LHCN-M2 (cell line): ENCODE results near the gene PAX5. TPM values are rescaled to one million over a fixed set of nuclear protein-coding genes. Genes with fewer than 3 reads are reported as not detected.

Source experiments
- DNase-seq: peaks from one replicate; pipeline ENCODE4 v3.0.0-alpha.2; 2012; ENCODE audit warnings: low read depth
- total RNA-seq: library from RNA; depleted of rRNA; stranded (reverse); fragments of >200 nt; gene quantifications from 2 replicates; pipeline ENCODE4 v1.2.3, GENCODE V29; 2014

Gene PAX5
- total RNA-seq, 1 experiment from 2014 or later: not detected

DNA sequence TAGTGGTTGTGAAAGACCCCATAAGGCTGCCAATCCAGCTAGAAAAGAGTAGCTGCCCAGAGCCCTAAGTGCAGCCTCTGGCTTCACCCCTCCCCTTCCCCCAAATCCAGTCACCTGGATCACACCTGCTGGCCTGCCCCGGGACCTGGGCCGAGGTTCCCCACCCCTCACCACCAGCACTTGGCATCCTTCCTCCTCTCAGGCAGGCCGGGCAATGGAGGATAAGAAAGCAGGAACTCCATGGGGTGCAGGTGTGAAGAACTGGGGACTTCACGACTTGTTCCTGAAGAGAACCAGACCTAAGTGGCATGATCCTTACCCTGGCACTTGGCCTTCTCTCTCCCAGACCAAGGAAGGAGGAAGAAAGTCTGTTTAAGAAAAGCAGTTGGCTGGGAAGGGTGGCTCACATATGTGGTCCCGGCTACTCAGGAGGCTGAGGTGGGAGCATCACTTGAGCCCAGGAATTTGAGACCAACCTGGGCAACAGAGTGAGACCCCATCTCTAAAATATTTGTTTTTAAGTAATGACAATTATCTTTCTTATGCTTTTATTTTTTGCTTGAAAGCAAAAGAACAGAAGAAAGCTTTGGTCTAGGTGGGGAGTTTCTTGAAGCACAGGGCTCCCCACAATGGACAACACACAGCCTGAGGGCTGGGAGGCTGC lies 131.1 kb downstream of the PAX5 start:
- no peak for DNase-seq

DNA sequence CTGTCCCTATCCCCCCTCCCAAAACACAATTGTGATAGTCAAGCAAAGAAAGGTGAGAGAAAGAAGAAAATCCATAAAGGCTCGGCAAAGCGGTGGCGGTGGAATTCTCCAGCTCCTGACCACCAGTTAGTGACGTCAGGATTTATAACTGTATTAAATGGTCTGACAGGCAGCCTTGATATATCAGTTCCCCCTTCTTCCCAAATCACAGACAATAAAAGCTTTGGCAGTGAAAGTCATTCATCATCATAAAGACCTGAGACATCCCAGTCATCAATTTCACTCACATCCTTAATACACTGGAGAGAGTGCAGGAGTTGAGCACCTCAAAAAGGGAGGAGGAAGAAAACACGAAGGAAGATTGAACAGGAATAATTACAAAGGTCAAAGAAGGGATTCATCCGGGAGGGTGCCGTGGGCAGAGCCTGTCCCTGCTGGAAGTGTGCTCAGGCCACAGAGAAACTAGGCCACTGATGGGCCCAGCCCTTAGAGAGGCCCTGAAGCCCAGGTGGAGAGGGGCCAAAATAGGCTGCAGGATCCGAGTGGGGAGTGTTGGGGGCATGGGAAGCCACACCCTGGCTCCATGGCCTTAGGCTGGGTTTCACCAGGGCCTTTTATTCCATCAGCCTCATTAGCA lies 131.9 kb downstream of the PAX5 start:
- no peak for DNase-seq

DNA sequence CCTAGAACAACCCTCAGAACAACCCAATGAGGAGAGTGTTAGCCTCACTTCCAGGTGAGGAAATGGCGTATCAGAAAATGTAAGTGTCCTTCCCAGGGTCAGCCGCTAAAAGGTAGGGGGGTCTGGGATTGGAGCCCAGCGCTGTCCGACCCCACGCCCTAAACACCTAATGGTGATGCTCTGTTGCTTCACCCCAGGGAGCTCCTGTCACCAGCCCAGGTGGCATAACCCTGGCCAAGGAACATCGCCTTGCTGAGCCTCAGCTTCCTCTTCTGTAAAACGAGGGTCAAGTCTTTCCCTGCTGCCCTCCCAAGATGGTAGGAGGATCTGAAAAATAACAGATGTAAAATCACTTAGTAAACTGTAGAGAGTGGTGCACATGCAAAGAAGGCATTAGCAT lies 132.5 kb downstream of the PAX5 start:
- no peak for DNase-seq

DNA sequence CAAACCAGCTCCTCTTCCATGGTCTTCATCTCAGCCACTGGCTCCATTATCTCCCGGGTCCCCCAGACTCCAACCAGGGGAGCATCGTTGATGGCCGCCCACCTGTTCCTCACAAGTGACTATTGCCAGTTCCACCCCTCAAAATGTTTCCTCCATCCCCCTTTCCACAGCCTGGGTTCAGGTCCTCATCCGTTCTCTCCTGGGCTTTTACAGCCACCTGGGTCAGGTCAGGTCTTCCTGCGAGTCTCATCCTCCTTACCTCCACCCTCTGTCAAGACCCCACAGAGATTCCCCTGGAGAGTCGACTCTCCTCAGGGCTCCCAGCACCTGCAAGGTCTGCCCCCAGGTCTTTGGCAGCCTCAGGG lies 133.2 kb downstream of the PAX5 start:
- DNase-seq: no peak

DNA sequence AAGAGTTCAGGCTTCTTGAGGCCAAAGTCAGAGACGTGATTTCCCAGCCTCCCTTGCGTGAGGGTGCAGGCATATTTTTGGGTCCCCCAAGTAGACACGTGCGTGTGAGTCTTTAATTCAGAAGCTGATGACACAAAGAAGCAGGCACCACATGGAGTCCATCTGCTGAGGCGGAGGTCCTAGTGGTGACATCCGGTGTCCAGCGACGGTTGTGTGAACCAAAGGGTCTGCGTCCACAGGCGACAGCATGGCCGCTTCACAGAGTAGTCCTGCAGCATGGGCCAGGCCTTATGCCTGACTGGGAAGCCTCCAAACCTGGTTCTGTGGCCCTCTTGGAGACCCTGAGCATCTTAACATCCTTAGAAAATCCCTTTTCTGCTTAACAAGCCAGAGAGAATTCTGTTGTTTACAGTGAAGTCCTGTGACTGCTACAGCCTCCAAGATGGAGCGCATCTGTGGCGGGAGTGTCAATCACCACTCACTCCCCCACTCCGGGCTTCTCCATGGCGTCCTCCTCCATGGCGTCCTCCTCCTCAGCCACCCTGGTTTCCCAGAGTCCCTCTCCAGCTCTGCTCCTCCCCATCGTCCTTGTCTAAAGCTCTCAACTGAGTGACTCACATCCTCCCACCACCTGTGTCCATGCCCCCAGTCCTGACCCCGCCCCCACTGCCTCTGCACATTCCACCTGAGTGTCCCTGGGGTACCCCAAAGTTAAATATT lies 133.8 kb downstream of the PAX5 start:
- DNase-seq: no peak

DNA sequence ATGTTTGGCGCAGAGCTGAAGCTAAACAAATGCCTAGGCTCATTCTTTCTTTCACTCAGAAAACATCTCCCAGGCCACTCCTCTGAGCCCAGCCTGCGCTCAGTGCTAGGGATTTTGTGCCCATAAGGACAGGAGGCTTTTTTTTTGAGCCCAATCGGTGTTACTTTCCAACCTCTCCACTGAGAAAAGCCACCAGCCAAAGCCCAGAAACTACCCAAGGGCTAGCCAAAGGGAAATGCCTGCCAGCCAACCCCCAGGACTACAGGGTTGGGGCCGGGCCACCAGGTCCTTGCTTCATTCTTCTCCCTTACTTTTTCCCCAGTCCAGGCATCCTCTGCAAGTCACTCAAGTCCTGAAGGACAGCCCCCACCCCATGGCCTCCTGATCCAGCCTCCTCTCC lies 134.7 kb downstream of the PAX5 start:
- DNase-seq: no peak

DNA sequence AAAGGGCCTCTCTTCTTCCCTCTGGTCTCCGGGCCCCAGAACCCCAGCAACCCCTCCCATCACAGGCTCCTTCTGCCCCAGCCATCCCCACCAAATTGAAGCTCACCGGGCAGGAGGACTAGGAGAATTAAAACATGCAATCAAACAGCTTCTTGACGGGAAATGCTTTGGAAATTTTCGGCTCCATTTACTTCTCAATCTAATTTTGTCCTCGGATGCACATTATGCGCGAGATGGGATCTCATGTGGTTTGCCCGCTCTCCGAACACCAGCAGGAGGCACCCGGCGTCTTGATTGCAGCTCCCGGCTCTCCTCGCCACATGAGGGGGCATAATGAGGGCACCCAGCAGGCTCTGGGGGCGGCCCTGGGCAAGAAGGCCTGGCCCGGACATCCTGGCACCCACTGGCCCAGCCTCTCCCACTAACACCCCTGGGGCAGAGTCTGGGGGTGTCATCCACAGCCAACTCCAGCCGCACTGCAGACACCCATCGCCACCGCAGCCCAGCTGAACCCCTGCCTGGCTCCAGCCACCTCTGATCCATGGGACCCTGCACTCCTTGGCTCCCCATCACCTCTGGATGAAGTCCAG lies 135.5 kb downstream of the PAX5 start:
- DNase-seq: no peak

DNA sequence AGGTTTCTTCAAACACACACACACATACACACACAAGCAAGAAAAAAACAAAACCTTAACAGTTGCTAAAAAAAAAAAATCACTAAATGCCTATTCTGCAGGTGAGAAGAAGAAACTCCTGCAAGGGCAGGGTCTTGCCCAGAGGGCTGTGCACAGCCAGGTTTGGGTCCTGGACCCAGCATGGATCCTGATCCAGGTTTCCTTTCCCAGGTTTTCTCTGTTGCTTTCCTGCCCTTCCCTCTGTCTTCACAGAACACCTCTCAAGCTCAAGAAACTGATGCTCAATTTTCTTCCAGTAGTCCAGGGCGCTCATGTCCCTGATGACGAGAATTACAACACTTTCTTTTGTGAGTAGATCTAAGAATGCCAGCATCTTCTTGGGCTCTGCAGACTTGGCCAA lies 136.6 kb downstream of the PAX5 start:
- DNase-seq: no peak

DNA sequence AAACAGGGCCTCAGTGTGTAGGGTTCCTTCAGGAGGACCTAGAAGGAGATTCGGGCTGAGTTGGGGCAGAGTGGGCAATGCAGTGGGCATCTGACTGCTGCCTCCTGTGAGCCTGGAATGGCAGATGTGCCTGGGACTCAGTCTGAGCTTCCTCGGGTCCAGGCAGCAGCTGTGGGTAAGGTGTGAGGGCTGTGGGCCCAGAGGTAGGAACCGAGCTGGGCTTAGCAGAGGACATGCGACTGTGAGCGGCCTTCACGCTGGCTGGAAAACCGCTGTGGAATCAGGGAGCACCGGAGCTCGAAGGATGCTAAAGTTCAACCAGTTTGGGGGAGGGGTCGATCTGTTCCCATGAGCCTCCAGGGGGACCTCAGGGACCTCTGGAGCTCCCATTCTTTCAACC lies 137.0 kb downstream of the PAX5 start:
- DNase-seq: no peak

DNA sequence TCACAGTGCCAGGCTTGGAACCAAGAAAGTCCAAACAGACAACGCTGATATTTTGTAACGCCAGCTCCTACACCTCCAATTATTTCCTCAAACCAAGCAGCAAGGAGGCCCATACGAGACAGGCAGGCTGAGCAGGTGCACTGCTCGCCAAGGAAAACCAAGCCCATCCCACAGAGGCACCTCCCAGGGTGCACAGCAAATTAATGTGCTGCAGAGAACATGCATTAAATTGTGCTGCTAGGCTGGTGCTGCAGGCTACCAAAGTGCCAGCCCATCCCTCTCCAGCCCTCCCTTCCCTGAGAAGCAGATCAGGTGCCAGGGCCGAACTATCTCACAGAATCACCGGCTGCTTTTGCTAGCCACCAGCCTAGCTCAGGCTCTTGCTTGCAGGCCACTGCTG lies 137.8 kb downstream of the PAX5 start:
- DNase-seq: no peak

DNA sequence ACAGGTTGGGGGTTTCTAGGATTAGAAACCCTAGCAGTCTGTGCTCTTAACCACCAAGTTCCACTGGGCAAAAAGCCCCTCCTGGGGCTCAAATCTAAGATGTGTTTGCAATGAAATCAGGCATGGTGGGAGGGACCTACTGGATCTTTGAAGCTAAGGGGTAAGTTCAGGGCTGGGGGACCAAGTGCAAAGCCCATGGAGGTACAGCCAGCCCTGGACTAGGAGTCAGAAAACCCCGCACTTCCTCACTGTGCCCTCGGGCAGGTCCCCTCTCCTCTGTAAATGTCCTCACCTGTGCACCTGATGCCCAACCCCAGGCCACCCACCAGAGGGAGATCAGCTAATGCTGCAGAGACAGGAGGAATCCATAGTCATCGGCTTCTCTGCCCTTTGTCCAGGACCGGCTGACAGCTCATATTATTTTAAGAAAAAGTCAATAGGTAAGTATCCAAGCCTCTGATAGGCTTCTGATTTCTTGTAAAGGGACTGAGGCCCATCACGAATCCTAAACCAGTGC lies 138.3 kb downstream of the PAX5 start:
- no peak for DNase-seq

DNA sequence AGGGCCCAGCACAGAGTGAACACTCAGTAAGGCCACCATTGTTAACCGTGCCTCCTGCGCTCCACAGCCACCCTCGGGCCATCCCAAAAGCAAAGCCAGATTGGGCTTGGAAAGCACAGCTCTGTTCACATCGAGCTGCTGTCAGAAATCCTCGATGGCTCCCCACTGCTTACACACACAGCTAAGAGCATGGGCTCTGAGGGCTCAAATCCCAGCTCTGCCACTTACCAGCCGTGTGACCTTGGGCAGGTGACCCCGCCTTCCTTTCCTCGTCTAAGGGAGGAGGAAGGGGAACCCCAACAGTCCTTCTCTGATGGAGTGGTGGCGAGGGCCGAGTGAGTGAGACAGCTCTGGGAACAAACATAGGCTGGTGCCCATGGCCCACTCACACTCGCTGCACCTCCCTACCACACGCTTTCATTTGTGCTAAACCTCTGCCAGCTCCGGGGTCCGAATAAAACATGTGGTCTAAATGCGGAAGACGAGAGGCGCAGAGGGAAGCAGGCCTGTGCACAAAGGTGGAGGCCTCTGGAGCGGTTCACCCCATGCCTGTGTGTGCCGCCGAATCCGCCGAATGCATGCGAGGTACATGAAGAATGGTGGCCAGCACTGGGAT lies 139.3 kb downstream of the PAX5 start:
- DNase-seq: no peak

DNA sequence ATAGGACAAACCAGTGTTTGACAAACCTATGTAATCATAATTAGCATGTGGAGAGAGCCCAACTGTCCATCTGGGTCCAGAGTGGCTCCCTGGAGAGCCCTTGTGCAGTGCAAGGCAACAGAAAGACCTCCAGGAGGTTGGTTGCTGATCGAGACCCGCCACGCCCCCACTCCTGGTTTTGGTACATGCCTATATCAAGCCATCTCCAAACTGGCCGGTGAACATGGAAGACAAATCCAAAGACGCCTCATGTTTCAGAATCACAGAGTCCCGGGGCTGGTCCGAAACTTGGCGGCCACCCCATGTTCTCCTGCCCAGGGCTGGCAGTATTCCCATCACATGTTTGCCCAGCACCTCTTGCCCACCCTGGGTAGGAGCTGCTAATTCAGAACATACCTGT lies 140.2 kb downstream of the PAX5 start:
- no peak for DNase-seq

DNA sequence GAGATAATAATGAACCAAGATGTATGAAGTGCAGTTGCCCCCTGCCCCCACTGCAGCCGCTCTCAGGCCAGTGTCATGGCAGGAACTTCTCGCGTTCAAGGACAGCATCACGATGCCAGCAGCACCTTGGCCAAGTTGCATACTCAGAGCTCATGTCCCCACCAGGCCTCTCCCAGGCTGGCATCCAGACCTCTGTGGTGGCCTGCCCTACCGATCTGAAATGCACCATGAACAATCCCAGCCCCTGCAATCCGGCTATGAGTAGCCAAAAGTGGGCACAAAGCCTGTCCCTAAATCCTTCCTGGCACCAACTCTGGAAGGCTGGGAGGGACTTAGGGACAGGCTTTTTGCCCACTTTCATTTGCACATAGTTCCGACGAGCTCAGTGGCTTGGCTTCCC lies 140.9 kb downstream of the PAX5 start:
- DNase-seq: no peak

DNA sequence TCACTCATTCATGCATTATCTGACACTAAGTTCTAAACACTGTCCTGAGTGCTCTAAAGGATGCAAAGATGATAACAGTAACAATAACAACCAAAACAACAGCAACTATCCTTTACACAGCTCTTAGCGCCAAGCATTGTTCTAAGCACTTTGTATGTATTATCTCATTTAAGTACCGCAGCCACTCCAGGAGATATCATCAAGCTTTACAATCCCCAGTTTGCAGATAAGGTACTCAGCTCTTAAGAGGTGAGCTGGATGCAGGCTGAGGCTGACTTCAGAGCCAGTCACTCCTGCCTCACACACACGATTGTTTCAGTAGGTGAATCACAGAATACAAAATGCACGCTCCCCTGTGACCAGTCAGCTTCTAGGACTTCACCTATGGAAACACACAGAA lies 141.8 kb downstream of the PAX5 start:
- DNase-seq: no peak

DNA sequence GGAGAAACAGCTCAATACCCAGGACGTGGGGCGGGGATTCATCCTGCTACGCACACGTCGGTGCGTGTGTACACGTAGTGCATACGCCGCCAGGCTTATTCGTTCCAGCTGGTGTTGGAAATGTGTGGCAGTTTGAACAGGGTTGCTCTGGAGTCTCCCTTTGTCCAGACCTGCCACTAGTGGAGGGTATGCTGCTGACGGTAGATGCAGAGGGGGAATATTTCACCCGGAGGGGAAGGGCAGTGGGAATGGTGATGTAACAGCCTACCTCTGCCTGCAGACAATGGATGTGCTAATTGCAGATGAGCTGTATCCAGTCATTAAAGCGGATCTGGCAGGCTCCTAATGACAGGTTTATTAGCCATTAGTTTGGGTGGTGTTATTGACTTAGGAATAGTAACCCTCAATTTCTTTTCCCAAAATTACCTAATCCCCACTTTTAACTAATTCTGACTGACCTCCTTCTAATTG lies 142.7 kb downstream of the PAX5 start:
- no peak for DNase-seq

DNA sequence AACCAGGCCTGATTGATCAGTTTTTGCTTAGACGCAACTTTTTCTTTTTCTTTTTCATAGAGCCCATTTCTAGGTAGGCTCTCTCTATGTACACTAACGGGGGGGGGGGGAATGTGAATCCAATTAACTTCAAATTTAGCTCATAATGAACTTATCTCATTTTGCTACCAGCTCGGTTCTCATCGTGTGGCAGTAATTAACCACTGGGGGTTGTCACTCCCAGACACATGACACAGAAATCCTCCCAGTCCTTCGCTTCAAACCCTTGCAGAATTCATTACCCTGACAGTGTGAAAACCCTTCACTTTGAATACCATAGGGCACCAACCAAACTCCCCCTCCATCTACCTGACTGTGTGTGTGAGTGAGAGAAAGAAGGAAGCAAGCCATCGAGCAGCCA lies 144.2 kb downstream of the PAX5 start:
- no peak for DNase-seq

DNA sequence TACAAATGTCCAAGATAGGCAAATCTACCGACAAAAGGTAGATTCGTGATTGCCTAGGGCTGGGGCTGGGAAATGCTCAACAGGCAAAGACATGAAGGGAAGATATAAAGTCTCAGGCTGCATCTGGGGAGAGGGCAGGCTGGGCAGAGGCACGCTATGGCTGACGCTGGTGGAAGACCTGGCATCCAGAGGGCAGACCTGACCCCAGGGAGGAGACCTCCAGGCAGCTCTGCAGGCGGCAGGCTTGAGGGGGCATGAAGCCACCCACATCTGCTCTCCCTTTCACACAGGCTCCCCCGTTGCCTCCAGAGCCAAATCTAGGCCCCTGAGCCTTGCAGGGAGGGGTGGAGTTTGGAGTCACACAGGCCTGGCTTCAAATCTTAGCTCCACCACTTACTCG lies 145.5 kb downstream of the PAX5 start:
- no peak for DNase-seq

DNA sequence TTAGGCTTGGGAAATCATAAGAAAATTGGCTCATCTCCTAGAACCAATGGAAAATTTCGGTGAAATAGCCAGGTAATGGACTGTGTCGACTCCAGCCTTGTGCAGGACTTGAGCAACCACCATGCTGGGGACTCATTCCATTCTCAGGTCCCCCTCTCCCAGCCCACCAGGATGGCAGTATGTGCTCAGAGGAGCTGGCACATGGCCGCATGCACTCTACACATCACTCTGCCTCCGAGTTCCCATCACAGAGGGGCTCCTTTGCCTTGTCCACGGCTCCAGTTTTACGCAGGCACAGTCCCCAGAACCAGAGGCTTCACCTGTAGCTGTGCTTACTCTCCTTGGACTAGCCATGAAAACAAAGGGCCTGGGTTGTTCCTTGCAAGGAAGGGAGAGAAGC lies 149.3 kb downstream of the PAX5 start:
- DNase-seq: no peak

DNA sequence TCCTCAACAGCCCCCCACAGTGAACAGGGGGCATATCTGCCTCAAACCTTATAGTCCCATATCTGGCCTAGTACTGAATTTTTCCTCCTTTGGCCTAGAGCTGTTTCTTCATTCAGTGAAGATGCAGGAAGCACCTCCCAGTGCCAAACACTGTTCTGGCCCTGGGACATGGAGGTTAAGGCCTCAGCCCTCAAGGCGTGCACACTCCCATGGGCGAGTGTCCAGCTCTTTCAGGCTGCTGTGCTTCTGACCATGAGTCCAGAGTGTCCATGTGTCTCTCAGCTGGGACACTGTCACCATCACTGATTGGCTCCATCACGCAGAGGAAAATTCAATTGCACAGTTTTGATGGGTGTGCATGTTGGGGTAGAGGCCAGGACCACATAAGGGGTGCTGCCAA lies 151.5 kb downstream of the PAX5 start:
- no peak for DNase-seq

DNA sequence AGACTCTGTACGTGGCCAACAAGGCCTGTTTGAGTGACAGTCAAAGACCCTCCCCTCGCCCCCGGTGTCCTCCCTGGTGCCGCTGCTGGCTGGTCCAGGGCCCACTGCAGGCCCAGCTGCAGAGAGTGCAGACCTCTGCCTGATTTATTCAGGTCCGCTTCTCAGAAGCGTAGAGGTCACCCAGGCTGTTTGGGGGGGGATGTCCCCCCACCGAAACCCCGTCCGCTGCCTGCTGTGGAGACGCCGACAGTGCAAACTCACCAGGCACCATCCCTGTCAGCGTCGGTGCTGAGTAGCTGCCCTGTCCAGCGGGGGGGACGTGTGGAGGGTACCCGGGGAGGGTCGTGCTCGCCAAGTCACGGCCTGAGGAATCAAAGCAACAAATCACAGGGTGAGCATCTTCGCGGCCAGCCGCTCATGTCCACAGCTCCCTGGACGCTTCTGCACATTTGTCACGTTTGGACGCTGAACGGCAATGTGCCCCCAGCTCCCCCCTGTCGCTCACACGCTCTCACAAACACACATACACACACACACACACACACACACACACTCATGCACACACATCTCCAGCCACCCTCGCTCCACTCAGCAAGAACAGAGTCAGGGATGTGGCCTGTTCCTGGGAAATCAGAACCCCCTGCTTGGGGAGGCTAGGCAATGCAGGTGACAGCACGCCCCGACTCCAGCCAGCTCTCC lies 152.2 kb downstream of the PAX5 start:
- DNase-seq: no peak
